GM21786 (cell line): ENCODE data around the gene AGPS.
"Not testable (repeated sequence)": the region's sequence is repeated elsewhere in the genome, so short reads cannot be mapped to it uniquely, and the experiment has no call there.

Source experiments
- ATAC-seq: cut with Tn5 transposase; IDR thresholded peaks from one replicate; pipeline ENCODE4 v1.9.1; 2021; ENCODE audit not compliant: unreplicated experiment

AGPS gene

DNA sequence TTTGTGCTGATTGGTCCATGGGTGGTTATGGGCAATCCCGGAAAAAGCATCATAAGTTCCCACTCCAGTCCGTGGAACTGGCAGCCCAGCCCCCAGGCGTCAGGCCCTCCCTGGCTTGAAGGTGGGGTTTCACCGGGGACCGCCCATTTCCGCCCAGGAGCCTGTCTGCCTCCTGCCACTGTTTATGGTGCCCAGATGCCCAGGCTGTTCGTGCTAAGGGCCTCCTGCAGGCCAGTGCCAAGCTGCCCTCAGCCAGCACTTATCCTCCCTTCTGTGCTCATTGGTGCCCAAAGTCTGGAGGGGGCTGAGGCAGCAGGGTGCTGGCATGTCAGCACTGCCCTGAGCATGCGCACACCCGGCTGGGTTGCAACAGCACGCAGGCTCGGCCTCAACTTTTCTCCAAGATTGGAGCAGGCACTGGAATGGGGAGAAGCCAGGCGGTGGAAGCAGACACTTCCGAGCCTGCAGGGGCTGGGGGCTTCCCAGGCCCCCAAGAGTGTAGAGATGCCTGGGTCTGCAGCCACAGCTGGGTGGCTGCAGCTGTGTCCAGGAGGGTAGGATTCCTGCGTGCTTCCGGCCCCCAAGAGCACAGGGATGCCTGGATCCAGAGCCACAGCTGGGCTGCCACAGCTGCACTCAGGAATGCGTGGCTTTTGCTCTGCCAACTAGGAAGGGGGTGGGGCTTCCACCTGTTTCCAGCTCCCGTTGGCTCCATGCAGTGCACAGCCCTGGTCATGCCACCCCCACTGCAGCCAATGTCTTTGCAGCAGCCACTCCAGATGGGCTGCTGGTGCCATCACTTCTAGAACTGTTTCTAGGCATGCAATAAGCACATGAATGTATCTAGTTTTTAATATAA lies 74.0 kb downstream of the AGPS start:
- ATAC-seq: no peak

DNA sequence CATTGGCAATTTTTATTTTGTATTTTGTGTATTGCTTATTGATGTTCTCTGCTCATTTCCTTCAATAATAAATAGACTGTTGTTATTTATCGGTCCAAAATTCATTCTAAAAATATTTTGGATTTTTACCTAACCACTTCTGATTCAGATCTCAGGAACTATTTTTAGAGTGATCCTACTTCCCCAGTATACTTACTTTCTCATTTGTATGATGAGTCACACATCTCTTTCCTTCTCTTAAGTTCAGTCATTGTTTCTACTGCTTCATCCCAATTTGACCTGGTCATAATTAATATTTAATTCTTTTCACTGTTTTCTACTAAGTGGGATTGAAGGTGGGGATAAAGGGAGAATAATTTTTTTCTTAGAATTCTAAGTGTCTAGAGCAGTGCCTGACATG lies 75.1 kb downstream of the AGPS start:
- ATAC-seq: no peak

DNA sequence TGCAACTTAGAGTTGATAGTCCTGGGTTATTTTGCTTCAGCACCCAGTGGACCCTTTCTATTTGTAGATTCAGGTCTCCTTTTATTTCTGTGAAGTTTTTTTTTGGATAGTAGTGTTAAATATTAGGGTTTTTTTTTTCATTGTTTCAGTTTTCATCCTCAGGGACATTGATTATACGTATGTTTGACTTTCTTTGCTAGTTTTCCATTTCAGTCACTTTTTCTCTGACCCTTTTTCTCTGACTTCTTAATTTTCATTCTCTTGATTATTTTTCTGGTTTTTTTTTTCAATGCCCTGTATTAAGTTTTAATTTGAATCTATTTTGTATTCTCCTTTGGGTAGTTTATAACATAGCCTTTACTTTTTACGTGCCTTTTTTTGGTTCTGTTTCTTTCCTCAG lies 79.4 kb downstream of the AGPS start:
- ATAC-seq: no peak

DNA sequence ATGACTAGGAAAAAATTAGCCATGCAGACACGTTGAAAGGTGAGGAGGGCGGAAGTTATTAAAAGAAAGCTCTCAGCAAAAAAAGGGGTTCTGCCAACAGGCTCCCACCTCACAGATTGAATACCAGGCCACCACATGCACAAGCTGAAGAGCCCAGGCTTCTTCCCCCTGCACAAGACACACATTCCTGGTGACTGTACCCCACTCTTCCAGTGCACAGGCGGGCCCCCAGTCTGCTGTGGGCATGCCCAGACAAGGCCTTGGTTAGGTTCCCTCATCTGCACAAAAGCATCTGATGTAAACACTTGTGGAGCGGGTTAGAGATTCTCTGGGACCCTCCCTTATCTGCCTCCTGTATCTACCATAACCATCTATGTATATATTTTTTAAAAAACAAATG lies 81.7 kb downstream of the AGPS start:
- ATAC-seq: no peak

DNA sequence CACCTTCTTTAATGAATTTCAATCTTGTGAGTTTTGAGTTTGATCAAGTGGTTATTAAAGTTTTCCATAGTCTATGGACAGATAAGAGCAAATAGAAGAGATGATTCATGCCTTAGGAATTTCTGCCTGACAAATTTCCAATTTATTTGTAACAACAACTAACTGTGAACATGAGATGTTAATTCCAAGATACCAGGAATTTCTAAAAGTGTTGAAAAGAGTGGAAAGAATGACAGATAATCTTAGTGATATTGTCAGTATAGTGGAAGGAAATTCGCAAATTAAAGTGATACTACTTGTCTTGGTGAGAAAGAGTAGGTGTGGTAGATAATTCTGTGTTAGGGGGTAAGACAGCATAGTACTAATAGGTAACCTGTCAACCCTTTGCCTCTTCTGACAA lies 82.4 kb downstream of the AGPS start:
- ATAC-seq: no peak

DNA sequence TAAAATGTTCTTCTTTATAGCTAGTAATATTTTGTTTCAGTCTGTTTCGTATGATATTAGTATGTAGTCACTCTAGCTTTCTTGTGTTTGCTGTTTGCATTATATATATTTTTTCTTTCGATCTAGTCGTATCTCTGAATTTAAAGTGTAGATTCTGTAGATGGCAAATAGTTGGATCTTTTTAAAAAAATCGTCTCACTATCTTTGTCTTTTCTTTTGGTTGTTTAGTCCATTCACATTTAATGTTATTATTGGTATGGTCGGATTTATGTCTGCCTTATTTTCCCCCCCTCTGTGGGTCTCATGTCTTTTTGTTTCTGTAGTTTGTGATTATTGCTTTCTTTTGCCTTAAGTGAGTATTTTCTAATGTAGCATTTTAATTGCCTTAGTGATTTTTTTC lies 84.3 kb downstream of the AGPS start:
- no peak for ATAC-seq

DNA sequence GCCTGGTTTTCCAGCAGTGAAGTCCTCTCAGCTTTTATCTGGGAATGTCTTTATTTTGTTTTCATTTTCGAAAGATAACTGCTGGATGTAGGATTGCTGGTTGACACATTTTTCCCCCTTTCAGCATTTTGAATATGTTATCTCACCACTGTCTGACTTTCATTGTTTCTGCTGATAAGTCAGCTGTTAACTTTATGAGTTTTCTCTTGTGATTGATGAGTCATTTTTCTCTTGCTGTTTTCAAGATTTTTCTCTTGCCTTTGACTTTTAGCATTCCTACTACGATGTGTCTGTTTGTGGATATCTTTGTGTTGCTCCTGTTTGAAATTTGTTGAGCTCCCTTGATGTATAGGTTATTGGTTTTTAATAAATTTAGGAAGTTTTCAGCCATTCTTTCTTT lies 85.5 kb downstream of the AGPS start:
- ATAC-seq: no peak

DNA sequence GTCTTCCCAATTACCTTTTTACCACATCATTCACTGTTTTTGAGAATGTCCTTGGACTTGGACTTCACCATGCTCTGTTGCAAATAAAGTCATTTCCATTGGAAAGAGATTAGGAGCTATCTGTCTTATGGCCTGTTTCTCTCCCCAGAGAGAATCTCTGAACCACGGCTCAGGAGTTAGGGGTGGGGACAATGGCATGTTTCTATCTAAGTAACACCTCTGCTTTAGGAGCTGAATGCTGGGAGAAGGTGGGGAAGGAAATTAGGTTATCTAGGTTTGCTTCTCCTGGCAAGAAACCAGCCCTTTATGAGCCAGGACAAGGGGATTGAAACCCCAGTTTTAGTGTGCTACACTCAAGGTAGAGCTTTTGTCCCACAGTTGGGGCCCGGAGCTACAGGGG lies 86.3 kb downstream of the AGPS start:
- no peak for ATAC-seq

DNA sequence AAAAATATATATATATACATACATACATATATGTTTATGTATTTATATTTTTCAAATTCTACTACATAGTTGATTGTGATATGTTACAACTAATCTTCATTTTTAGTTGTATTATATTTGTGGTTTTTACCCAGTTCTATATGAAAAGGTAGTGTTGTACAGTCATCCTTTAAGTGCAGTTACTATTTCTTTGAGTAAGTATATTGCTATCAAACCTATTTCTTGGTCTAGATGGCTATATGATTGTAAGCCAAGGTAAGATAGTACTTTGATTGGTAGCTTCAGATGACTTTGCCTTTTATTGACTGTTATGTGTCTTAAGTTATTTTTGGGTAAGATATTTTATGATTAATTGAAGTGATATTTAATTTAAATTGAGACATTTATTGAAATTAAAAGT lies 89.6 kb downstream of the AGPS start:
- no peak for ATAC-seq

DNA sequence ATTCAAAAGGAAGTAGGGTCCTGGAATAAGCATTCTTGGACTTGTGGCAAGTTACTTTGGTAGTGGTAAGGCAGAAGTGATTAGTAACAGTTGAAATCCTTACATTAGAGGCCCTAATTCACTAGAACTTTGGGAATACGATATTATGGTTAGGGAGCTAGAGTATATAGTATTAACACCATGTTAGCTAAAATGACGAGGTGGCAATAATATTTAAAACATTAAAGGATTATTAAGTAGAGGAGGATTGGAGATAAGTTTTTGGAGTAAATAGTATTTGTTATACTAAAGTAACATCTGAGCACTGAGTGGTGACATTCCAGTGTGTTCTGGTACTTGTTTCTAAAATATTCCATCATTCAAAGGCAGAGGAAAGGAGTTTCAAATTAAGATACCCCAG lies 91.0 kb downstream of the AGPS start:
- no peak for ATAC-seq

DNA sequence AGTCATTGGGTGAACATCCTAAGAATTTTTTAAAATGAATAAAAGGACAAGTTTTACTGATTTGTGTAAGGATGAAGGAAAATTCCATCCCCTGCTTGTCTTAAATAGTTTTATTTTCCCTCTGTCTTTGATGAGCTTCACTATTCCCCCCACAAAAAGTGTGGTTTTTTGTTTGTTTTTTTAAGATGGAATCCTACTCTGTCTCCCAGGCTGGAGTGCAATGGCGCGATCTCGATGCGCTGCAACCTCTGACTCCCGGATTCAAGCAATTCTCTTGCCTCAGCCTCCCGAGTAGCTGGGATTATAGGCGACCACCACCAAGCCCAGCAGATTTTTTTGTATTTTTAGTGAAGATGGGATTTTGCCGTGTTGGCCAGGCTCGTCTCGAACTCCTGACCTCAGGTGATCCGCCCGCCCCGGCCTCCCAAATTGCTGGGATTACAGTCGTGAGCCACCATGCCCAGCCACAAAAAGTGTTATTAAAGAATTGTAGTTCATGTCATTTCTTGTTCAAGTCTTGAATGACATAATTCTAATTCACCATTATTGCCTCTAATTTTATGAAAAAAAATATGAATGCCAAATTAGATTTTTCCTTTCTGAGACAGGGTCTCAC lies 91.7 kb downstream of the AGPS start:
- no peak for ATAC-seq

DNA sequence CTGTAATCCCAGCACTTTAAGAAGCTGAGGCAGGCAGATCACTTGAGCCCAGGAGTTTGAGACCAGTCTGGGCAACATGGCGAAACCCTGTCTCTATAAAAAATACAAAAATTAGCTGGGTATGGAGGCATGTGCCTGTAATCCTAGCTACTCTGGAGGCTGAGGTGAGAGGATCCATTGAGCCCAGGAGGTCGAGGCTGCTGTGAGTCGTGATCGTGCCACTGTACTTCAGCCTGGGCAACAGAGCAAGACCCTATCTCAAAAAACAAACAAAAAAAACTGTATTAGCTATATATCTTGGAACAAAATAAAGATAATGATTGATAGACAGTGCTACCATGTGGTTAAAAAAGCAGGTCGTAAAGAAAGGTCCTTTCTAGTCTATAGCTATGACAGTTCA lies 93.1 kb downstream of the AGPS start:
- not testable (repeated sequence) for ATAC-seq

DNA sequence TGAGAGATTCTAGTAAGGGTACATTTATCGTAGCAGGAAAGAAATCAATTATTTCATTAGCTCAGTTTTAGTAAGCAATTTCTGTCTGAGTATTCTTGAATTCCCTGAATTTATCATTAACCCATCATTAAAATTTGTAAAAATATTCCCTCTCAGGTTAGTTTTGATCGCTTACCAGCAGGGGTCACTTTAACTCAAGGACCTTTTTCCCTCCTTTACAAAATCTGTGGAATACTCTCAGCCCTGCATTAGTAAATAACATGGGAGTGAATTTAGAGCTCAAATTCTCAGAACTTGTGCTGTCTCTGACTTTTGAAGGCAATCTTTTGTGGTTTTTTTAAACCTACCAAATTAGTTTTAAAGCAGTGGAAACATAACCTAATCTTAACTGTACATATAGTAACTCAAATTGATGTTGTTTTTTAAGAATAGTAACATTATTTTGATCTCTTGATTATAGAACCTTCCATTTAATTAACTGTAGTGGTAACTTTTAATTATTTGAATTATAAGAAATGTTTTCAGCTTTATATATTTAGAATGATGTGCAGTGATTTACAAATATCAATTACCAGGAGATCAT lies 97.2 kb downstream of the AGPS start:
- no peak for ATAC-seq

DNA sequence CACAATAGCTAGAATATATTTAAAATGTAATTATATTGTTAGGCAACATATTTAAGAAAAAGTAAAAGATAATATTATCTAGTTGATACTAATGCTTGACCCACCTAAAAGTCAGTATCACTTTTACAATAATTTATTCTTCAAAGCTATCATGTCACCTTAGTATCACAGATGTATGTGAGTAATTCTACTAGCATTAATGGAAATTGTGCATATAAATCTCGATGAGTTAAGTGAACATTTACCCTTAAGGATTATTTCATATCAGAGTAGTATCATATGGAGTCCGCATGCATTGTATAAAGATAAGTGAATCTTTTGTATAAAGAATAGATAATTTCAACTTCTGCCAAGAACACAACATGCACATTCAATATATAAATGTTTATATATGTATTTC lies 103.4 kb downstream of the AGPS start:
- ATAC-seq: no peak

DNA sequence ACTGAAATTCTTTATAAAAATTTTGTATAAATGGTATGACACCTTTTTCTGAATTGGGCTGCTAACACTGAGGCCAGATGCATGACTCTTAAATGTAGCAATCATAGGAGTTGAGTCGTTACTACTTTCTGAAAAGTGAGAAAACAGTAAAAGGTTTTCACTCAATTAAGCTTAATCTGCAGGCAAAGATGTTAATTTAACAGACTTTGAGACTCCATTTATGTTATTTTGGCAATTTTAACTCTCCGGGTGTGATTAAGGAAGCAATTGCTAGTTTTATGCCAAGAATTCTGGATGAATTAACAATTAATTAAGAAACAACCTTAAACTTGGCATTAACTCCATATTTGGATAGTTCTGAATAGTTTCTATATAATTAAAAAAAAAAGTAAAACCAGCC lies 104.3 kb downstream of the AGPS start:
- ATAC-seq: no peak

DNA sequence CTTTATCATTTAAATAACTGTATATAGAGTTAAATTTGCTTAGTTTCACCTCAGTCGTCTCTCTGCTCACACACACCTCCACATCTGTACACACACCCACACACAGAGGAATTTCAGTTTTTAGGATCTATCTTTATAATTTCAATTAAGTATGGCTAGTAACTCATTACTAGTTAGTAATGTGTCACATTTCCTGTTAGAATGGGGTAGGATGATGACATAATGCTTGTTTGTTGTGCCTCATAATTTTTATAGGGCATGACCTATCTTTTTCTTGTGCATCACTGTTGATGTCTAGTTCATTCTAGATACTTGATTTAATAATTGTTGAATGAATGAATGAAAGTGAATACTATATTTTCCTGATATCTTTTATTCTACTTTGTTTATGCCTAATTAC lies 108.6 kb downstream of the AGPS start:
- ATAC-seq: no peak

DNA sequence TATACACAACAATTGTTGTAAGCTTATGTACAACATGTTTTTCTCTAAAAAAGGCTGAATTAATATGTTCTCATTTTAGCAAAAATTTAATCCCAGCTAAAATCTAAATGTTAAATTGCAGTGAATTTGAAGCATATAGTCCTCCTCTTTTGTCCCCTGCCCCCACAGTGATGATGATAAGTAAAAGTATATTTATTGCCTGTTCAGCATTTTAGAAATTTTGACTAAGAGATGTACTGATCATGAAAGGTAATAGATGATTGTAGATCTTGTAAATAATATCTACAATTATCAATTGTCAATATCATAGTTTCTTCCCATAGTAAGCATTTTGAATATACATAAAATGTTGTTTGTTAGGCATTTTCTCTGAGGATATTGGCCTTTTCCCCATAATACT lies 113.9 kb downstream of the AGPS start:
- no peak for ATAC-seq

DNA sequence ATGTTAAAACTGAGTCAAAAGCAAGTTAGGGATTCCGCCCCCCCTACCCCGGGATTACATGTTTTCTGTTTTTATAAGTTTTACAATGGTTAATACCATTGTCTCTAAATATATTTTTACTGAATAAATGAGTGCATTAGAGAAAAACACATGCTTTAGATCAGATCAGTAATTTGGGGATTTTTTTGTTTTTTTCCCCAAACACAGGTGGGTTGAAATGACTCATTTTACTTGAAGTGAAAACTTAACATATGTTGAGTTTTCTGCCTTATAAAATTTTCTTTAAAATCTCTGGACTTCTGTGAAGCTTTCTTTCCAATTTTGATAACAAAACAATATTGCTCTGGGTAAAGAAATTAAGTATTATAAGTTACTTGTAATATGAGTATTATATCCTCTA lies 114.4 kb downstream of the AGPS start:
- no peak for ATAC-seq

DNA sequence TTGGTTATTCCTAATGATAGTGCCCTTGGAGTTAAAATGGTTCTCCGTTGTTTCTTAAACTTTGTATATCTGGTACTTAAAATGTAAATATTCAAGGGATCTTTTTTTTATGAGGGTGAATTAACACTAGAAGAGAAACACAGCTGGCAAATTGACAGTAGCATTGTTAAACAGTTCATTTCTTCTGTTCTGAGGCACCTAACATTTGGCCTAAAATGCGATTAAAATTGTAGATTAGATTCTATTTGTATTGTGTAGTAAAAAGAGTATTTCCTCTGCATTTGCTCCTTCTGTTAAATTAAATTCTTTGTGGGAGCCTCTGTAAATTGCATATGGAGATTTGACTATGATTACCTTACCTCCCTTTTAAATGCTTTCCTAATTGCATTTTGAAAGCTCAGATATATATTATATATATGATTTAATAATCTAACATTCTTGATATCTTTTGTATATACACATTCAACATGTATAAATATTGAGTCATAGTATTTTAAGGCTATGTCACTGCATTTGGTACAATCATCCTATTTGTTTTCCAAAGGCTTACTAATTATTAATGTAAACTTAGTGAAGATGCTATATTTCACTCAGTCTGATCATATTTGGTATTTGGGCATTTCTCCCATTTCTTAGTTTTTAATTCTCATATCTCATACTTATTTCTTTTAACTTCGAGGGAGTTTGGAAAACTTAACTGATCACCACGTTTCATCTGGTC lies 124.4 kb downstream of the AGPS start:
- no peak for ATAC-seq

DNA sequence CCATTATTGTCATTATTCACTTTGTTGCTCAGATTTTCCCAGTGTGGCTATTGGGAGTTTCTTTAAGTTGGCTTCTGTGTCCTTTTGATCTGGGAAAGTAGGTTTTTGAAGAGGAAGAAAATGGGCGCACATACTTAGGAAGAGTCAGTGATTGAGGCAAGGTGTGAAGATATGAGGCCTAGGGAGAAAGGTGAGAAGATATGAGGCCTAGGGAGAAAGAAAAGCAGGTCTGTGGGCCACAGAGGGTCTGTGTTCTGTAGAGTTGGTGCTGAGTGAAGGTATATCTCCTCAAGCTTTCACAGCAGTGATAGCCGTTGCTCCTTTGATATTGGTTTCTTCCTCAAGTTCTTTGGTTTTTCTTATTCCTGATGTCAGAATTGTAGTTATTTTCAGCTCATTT lies 126.2 kb downstream of the AGPS start:
- ATAC-seq: no peak

DNA sequence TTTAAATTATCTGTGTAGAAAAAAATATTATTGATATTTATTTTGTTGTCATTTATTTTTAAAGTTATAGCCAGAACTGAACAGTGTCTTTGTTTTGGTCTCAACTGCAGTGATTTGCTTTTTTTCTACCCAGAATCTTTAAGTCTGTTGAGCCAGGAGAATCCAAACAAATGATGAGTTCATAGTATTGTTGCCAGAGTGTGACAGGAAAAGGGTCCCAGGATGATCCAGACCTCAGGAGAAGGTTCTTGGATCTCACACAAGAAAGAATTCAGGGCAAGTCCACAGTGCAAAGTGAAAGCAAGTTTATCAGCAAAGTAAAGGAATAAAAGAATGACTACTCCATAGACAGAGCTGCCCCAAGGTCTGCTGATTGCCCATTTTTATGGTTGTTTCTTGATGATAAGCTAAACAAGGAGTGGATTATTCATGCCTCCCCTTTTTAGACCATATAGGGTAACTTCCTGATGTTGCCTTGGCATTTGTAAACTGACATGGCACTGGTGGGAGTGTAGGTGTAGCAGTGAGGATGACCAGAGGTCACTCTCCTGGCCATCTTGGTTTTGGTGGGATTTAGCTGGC lies 127.1 kb downstream of the AGPS start:
- ATAC-seq: no peak
